GM12864 (cell line): ENCODE results near the gene POF1B.

ENCODE experiments used
- DNase-seq: peaks from one replicate; pipeline ENCODE4 v3.0.0-alpha.2; 2011; ENCODE audit warnings: low read depth
- H3K4me3 ChIP-seq: 2 replicates; pipeline ENCODE4 v1.5.1; 2011; ENCODE audit warnings: mild to moderate bottlenecking, low read depth, low read length, control low read depth
- TF ChIP-seq, protein P1 (sequence below): IDR thresholded peaks from 2 replicates; pipeline ENCODE4 v1.5.1; 2011; ENCODE audit warnings: low read depth, mild to moderate bottlenecking, moderate library complexity, low read length, control low read depth, inconsistent platforms; ENCODE audit errors: missing control alignments

POF1B gene, protein sequence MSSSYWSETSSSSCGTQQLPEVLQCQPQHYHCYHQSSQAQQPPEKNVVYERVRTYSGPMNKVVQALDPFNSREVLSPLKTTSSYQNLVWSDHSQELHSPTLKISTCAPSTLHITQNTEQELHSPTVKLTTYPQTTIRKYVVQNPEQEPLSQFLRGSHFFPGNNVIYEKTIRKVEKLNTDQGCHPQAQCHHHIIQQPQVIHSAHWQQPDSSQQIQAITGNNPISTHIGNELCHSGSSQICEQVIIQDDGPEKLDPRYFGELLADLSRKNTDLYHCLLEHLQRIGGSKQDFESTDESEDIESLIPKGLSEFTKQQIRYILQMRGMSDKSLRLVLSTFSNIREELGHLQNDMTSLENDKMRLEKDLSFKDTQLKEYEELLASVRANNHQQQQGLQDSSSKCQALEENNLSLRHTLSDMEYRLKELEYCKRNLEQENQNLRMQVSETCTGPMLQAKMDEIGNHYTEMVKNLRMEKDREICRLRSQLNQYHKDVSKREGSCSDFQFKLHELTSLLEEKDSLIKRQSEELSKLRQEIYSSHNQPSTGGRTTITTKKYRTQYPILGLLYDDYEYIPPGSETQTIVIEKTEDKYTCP

DNA sequence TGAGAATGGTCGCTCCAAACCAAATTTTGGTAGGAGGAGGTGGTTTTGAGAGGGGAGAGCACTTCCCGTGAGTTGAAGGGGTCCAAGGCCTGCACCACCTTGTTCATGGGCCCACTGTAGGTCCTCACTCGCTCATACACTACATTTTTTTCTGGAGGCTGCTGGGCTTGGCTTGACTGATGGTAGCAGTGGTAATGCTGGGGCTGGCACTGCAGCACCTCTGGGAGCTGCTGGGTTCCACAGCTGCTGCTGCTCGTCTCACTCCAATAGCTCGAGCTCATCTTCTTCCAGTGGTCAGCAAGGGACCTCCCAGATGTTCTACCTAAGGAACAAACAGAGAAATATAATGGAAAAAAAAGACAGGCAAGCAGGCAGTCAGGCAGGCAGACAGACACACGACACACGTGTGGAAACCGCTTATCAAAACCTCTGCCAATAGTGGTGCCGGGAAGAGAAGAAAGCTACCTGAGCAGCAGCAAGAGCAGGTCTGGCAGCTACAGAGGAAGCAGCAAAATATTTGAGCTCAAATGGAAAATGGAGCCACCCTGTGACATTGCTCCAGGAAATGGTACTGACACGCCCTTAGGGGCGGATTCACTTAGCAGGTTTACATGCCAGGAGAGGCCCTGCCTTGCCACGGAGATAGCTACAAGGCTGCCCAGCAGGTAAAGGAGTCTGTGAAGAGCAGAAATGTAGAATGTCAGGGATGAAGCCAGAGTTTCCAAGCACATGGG lies at the start of gene POF1B:
Gene POF1B, minus strand, starts transcription at position 492 of the 734 bp plus-strand sequence. Its CDS starts 211 bp downstream, at position 281.
- TF ChIP-seq, protein P1, sequence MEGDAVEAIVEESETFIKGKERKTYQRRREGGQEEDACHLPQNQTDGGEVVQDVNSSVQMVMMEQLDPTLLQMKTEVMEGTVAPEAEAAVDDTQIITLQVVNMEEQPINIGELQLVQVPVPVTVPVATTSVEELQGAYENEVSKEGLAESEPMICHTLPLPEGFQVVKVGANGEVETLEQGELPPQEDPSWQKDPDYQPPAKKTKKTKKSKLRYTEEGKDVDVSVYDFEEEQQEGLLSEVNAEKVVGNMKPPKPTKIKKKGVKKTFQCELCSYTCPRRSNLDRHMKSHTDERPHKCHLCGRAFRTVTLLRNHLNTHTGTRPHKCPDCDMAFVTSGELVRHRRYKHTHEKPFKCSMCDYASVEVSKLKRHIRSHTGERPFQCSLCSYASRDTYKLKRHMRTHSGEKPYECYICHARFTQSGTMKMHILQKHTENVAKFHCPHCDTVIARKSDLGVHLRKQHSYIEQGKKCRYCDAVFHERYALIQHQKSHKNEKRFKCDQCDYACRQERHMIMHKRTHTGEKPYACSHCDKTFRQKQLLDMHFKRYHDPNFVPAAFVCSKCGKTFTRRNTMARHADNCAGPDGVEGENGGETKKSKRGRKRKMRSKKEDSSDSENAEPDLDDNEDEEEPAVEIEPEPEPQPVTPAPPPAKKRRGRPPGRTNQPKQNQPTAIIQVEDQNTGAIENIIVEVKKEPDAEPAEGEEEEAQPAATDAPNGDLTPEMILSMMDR = no peak
- no peak within 1 kb of the TSS for H3K4me3 ChIP-seq
- DNase-seq = no peak

DNA sequence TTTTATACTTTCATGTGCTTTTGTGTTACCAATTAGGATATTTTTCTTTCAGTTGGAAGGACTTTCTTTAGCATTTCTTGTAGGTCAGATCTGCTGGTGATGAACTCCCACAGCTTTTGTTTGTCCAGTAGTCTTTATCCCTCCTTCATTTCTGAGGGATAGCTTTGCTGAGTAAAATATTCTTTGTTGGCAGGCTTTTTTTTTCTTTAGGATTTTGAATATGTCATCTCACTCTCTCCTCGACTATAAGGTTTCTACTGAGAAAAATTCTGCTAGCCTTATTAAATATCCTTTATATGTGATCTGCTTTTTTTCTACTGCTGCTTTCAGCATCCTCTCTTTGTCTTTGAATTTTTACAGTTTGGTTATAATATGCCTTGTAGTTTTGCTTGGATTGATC lies 49.6 kb upstream of the POF1B start:
- no peak for DNase-seq
- TF ChIP-seq, protein P1 = no peak
- H3K4me3 ChIP-seq = no peak overlapping the region

DNA sequence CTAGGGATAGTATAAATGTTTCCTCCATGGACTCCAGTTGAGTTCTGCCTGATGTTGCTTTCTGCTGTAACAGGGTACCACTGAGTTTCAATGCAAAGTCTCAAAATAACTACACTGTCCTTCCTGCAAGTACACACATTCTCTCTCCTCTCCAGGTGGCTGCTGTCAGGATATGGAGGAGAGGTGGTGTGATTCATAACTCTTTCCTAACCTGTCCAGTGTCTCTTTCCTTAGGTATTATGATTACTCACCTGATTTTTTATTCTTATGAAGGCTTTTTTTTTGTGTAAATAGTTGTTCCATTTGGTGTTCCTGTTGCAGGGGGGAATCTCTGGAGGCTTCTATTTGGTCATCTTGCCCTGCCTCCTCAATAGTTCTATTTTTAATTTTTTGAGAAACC lies 39.8 kb upstream of the POF1B start:
- TF ChIP-seq, protein P1 = no peak
- no peak overlapping the region for H3K4me3 ChIP-seq
- no peak for DNase-seq

DNA sequence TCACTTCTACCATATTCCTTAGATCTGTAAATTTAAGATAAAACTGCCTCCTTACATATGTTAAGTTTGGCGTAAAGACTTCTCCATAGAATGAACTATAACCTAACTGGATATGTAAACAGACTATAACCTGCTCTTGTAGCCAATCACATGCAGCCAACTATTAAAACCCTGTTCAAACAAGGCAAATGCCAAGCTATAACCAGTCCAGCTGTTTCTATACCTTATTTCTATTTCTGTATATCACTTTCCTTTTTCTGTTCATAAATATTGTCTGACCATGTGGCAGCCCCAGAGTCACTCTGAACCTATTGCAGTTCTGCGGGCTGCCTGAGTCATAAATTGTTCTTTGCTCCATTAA lies 12.4 kb upstream of the POF1B start:
- TF ChIP-seq, protein P1 = no peak
- H3K4me3 ChIP-seq = no peak overlapping the region
- no peak for DNase-seq

DNA sequence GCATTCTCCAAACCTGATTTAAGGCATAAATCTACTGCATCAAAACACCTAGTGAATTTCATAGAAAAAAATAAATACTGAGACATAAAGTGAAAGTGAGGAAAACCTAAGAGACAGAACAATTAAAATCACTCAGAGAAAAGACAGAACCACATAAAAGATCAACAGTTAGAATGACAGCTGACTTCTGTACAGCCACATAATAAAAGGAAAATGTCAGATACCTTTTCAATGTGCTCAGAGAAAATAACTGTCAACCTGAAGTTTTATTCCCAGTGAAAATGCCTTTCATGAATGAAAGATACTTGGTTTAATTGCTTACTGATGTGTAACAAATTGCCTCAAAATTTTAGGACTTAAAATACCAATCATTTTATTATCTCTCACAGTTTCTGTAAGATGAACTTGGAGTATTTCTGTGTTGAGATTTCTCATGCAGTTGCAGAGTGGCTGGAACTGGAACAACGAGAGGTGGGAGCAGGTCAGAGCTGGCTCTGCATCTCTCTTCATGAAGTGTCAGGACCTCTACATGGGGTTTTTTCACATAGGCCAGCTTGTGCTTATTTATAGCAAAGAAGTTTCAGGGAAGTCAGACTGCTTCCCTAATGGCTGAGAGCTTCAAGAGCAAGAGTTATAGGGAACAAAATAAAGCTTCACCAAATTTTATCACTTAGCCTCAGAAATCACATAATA lies 11.9 kb upstream of the POF1B start:
- DNase-seq = no peak
- no peak overlapping the region for H3K4me3 ChIP-seq
- TF ChIP-seq, protein P1 = no peak

DNA sequence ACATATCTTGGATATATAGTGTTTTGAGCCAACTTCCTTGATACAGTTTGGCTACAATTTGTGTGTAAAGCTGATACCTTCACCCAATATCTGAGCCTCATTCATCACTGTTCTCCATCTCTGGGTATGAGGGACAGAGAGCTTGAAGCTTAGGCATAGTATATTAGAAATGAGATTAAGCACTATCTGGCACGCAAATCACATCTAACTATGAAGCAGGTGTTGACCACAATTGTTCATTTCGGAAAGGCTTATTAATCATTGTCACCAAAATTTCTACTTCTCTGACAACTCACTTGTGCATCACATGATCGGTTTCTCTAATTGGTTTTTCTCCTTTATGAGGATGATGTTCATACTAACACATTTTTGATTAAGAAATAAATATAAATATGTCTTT lies 2.1 kb upstream of the POF1B start:
- no peak overlapping the region for H3K4me3 ChIP-seq
- TF ChIP-seq, protein P1 = no peak
- DNase-seq = no peak
